ENCODE data around the gene GTSE1. TPM values are rescaled to one million over a fixed set of nuclear protein-coding genes. Genes with fewer than 3 reads are reported as not detected.

GTSE1 gene
- total RNA-seq, 1 donor from 2014 or later, result 29.7 TPM

DNA sequence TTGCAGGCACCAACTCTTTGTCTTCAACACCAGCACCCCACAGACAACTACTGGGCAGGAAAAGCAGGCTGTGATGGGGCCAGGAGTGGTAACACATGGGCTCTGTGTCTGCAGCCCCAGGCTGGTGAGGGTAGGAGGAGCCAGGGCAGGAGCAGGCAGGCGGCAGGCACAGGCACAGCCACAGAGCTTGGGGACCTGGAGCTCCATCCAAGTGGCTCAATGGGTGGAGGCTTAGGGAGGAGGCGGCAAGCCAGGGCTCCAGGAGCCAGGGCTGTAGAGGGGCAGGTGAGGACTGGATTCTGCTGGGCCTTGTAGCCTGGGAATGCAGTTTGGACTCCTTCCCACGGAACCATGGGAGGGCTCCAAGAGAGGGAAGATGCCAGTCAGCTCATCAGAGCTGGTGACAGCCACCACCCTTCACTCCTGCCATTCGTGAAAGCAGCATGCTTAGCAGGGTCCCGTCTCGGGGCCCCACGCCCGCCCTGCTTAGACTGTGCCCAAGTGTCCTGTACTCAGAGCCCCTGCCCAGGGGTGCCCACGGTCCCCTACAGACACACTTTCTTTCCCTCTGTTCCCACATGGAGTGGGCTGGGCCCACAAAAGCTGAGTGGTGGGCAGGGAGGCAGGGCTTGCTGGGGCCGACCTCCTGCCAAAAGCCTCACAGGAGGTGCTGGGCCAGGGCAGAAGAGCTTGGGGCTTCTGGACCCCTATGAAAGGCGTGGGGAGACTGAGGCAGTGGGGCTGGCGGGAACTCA is 16.4 kb upstream of the GTSE1 start:
- Histone ChIP-seq H3K79me2 (ENCODE audit: low read depth) (no peaks in the 10 kb centered on the region), H3K27me3 (no peaks in the 10 kb centered on the region), H3K36me3 (no peaks in the 10 kb centered on the region), H3F3A (ENCODE audit: low read depth) (no peaks in the 10 kb centered on the region), H3K4me2 (no peak overlapping the region), H4K20me1 (ENCODE audit: low read depth) (no peaks in the 10 kb centered on the region), H3K9ac (no peak overlapping the region), H3K4me1 (no peaks in the 10 kb centered on the region), H2AFZ (replicated peaks) (no peak overlapping the region), H3K9me3 (ENCODE audit: low read depth) (no peaks in the 10 kb centered on the region), H3K27ac (no peak overlapping the region), H3K4me3 (no peak overlapping the region)
- TF ChIP-seq CTCF (IDR thresholded peaks at IDR 0.05) (no peak), EZH2phosphoT487 (IDR thresholded peaks at IDR 0.05) (no peak), EZH2 (IDR thresholded peaks at IDR 0.05) (no peak)
- Mint-ChIP-seq H3K36me3 (peaks cover 20% of the 10 kb centered on the region), H3K4me1 (no peaks in the 10 kb centered on the region), H3K27me3 (ENCODE audit: insufficient read depth, low read depth) (peaks cover 4% of the 10 kb centered on the region), H3K4me3 (no peak overlapping the region), H3K9me3 (no peaks in the 10 kb centered on the region), H3K27ac (no peak overlapping the region)
- DNase-seq (ENCODE audit: low spot score), result no peak

DNA sequence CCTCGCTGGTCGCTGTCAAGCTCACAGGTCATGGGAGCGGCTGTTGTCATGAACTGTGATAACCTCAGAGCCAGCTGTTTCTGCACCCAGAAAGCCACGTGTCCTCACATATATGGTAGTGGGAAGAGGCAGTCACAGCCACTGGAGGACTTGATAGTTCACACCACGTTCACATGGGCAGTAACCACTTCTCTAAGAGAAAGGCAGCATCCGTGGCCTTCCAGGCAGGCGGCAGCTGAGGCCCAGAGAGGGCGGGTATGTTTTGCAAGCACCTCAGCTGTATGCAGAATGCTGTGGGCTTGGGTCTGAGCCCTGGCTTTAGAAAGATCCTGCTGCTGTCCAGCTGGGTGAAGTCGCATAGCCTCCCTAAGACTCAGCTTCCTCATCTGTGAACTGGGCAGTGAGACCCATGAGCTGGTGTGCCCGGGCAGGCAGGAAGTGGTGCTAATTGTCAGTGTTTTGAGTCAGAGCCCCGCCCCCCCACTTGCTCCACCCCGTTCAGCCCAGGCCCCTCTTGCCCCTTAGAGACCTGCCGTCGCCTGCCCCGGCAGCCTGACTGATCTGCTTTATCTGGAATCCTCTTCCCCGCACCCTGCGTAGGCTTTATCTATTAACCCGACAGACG is 15.6 kb upstream of the GTSE1 start:
- TF ChIP-seq EZH2phosphoT487 (IDR thresholded peaks at IDR 0.05), result no peak
- TF ChIP-seq EZH2 (IDR thresholded peaks at IDR 0.05), result no peak
- no peak for TF ChIP-seq CTCF (IDR thresholded peaks at IDR 0.05)
- Mint-ChIP-seq H3K4me3 (no peak overlapping the region), H3K27ac (no peak overlapping the region), H3K4me1 (no peaks in the 10 kb centered on the region), H3K9me3 (no peaks in the 10 kb centered on the region), H3K27me3 (ENCODE audit: insufficient read depth, low read depth) (peaks cover 4% of the 10 kb centered on the region), H3K36me3 (peaks cover 14% of the 10 kb centered on the region)
- no peak overlapping the region for H3K4me2 ChIP-seq
- no peak overlapping the region for H3K27ac ChIP-seq
- no peaks in the 10 kb centered on the region for H3F3A ChIP-seq (ENCODE audit: low read depth)
- no peak overlapping the region for H3K9ac ChIP-seq
- H3K79me2 ChIP-seq (ENCODE audit: low read depth), result no peaks in the 10 kb centered on the region
- no peak overlapping the region for H2AFZ ChIP-seq (replicated peaks)
- H4K20me1 ChIP-seq (ENCODE audit: low read depth), result no peaks in the 10 kb centered on the region
- H3K9me3 ChIP-seq (ENCODE audit: low read depth), result no peaks in the 10 kb centered on the region
- H3K4me3 ChIP-seq, result no peak overlapping the region
- no peak for DNase-seq (ENCODE audit: low spot score)
- H3K27me3 ChIP-seq, result no peaks in the 10 kb centered on the region
- H3K36me3 ChIP-seq, result no peaks in the 10 kb centered on the region
- H3K4me1 ChIP-seq, result no peaks in the 10 kb centered on the region

DNA sequence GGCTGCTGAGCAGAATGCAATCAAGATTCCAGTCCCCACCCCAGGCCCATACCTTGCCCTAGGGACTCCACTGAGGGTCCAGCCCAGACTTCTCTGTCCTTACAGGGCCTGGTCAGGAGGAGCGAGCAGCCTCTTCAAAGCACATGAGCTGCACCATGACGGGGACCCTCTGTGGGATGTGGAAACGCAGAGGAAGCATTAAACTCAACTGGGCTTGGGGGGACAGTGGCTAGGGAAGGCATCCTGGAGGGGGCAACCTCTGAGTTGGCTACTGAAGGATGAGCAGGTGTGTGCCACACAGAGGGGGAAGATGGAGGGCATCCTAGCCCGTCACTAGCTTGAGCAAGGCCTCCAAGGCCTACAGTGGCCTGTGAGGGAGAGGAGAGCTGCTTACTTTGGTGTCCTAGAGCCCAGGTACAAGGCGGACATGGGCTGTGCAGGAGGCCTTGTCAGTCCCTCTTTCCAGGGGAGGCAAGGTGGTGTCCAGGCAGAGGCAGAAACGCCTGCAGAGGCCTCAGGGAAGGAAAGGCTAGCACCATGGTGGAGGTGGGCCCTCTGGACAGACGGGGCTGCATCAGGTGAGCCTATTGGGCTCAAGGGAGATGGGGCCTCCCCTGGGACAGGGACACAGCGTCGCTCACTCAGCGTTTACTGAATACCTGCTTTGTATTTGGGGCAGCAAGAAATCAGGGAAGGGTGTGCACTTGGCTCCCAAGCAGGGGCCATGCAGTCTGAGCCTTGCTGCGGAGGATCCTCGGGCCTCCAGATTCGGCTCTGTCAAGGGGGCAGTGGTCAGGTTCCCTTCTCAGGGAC is 14.6 kb upstream of the GTSE1 start:
- no peak overlapping the region for H3K27ac ChIP-seq
- Mint-ChIP-seq H3K9me3 (no peaks in the 10 kb centered on the region), H3K27me3 (ENCODE audit: insufficient read depth, low read depth) (peaks cover 4% of the 10 kb centered on the region), H3K27ac (no peak overlapping the region), H3K4me3 (no peak overlapping the region), H3K36me3 (peaks cover 10% of the 10 kb centered on the region), H3K4me1 (no peaks in the 10 kb centered on the region)
- TF ChIP-seq EZH2 (IDR thresholded peaks at IDR 0.05) (no peak), EZH2phosphoT487 (IDR thresholded peaks at IDR 0.05) (no peak), CTCF (IDR thresholded peaks at IDR 0.05) (no peak)
- no peaks in the 10 kb centered on the region for H3K79me2 ChIP-seq (ENCODE audit: low read depth)
- no peaks in the 10 kb centered on the region for H4K20me1 ChIP-seq (ENCODE audit: low read depth)
- H3K27me3 ChIP-seq, result no peaks in the 10 kb centered on the region
- no peaks in the 10 kb centered on the region for H3F3A ChIP-seq (ENCODE audit: low read depth)
- no peak overlapping the region for H3K9ac ChIP-seq
- no peaks in the 10 kb centered on the region for H3K4me1 ChIP-seq
- H3K9me3 ChIP-seq (ENCODE audit: low read depth), result no peaks in the 10 kb centered on the region
- H3K4me3 ChIP-seq, result no peak overlapping the region
- H2AFZ ChIP-seq (replicated peaks), result no peak overlapping the region
- H3K36me3 ChIP-seq, result no peaks in the 10 kb centered on the region
- no peak for DNase-seq (ENCODE audit: low spot score)
- H3K4me2 ChIP-seq, result no peak overlapping the region
